ENCODE data around the gene CYTH2.
A peak's percentile ranks its signal among the peaks of the same experiment; 100 is the strongest.
"Not testable (repeated sequence)": the region's sequence is repeated elsewhere in the genome, so short reads cannot be mapped to it uniquely, and the experiment has no call there.

The CYTH2 gene

DNA sequence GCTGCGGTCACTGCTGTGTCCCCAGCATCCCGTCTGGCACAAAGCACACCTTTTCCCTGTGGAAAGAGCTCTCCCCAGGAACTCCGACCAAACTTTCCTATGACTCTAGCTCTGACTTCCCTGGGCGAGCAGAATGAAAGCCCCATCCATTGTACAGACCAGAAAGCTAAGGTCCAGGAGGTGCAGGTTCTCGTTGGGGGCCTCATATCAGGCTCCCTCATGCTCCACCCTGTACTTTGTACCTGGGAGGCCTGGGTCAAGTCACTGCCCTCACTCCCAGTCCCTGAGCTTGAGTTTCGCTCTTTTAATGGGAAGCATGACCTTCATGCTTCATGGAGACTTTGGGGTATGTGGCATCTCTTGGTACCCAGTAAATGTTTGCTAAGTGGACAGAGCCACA, 18.4 kb downstream of the CYTH2 start:
- Histone ChIP-seq H3K4me1 (ENCODE audit: insufficient read depth, poor library complexity, severe bottlenecking) (peaks cover 27% of the 10 kb centered on the region), H3K36me3 (ENCODE audit: low read depth) (no peaks in the 10 kb centered on the region), H3K9me3 (ENCODE audit: severe bottlenecking) (no peaks in the 10 kb centered on the region), H3K4me3 (ENCODE audit: severe bottlenecking) (no peak overlapping the region), H3K27ac (ENCODE audit: poor library complexity, severe bottlenecking) (peak overlapping the region; percentile 89), H3K27me3 (ENCODE audit: insufficient read depth, poor library complexity, severe bottlenecking) (no peaks in the 10 kb centered on the region)
- TF ChIP-seq, protein P1, sequence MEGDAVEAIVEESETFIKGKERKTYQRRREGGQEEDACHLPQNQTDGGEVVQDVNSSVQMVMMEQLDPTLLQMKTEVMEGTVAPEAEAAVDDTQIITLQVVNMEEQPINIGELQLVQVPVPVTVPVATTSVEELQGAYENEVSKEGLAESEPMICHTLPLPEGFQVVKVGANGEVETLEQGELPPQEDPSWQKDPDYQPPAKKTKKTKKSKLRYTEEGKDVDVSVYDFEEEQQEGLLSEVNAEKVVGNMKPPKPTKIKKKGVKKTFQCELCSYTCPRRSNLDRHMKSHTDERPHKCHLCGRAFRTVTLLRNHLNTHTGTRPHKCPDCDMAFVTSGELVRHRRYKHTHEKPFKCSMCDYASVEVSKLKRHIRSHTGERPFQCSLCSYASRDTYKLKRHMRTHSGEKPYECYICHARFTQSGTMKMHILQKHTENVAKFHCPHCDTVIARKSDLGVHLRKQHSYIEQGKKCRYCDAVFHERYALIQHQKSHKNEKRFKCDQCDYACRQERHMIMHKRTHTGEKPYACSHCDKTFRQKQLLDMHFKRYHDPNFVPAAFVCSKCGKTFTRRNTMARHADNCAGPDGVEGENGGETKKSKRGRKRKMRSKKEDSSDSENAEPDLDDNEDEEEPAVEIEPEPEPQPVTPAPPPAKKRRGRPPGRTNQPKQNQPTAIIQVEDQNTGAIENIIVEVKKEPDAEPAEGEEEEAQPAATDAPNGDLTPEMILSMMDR (IDR thresholded peaks at IDR 0.05; ENCODE audit: poor library complexity, severe bottlenecking) = no peak
- no peak; the same call in 2 of the 3 replicates for ATAC-seq (ENCODE audit: low read depth)
- no peak for DNase-seq (ENCODE audit: low spot score)

- TF ChIP-seq, protein P1 (IDR thresholded peaks at IDR 0.05; ENCODE audit: poor library complexity, severe bottlenecking) = no peak
- Histone ChIP-seq H3K27ac (ENCODE audit: poor library complexity, severe bottlenecking) (peak overlapping the region; percentile 89), H3K9me3 (ENCODE audit: severe bottlenecking) (no peaks in the 10 kb centered on the region), H3K4me1 (ENCODE audit: insufficient read depth, poor library complexity, severe bottlenecking) (peaks cover 27% of the 10 kb centered on the region), H3K36me3 (ENCODE audit: low read depth) (no peaks in the 10 kb centered on the region), H3K27me3 (ENCODE audit: insufficient read depth, poor library complexity, severe bottlenecking) (no peaks in the 10 kb centered on the region), H3K4me3 (ENCODE audit: severe bottlenecking) (no peak overlapping the region)
- DNase-seq (ENCODE audit: low spot score) (peak; percentile 90), ATAC-seq (ENCODE audit: low read depth) (peak; percentile 63)
Measured at GRCh38 chr19:48487948-48488347, 18.8 kb downstream of the CYTH2 start.

GRCh38 chr19:48488478-48488877, 19.3 kb downstream of the CYTH2 start:
- not testable (repeated sequence) for DNase-seq (ENCODE audit: low spot score); ATAC-seq (ENCODE audit: low read depth); H3K36me3 ChIP-seq (ENCODE audit: low read depth); H3K9me3 ChIP-seq (ENCODE audit: severe bottlenecking); H3K27me3 ChIP-seq (ENCODE audit: insufficient read depth, poor library complexity, severe bottlenecking); H3K4me3 ChIP-seq (ENCODE audit: severe bottlenecking)
- Histone ChIP-seq H3K27ac (ENCODE audit: poor library complexity, severe bottlenecking) (peak overlapping the region; percentile 89), H3K4me1 (ENCODE audit: insufficient read depth, poor library complexity, severe bottlenecking) (peaks cover 27% of the 10 kb centered on the region)

DNA sequence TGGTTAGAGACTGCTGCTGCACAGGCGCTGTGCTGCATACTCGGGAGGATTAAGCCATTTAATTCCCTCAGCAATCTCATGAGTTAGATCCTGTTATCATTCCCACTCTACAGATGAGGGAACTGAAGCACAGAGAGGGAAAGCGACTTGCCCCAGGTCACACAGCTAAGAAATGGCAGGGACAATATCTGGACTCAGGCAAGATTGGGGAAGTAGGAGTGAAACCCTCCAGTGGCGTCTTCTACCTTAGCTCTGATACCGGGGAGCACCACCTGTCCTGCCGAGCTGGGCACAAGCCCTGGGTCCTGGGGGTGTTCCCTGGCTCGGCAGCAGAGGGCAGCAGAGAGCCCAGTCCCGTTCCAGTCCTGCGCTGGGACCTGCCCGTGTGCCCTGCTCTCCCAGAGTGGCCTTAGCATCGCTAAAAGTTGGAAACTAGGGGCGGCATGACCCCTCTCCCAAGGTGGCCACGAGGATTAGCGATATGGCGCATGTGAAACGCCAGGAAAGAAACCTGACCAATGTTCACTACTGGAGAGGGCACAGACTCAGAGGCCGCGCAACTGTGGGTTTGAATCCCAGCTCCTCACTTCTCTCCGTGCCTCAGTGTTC, 20.5 kb downstream of the CYTH2 start:
- TF ChIP-seq, protein P1 (IDR thresholded peaks at IDR 0.05; ENCODE audit: poor library complexity, severe bottlenecking) = peak; percentile 94
- Histone ChIP-seq H3K36me3 (ENCODE audit: low read depth) (no peaks in the 10 kb centered on the region), H3K4me3 (ENCODE audit: severe bottlenecking) (no peak overlapping the region), H3K27ac (ENCODE audit: poor library complexity, severe bottlenecking) (no peak overlapping the region), H3K27me3 (ENCODE audit: insufficient read depth, poor library complexity, severe bottlenecking) (no peaks in the 10 kb centered on the region), H3K9me3 (ENCODE audit: severe bottlenecking) (no peaks in the 10 kb centered on the region), H3K4me1 (ENCODE audit: insufficient read depth, poor library complexity, severe bottlenecking) (peaks cover 31% of the 10 kb centered on the region)
- ATAC-seq (ENCODE audit: low read depth) (0 out of 3 replicates have a peak, but pooled peaks have one; percentile 15), DNase-seq (ENCODE audit: low spot score) (peak; percentile 58)

- no peaks in the 10 kb centered on the region for H3K9me3 ChIP-seq (ENCODE audit: severe bottlenecking)
- DNase-seq (ENCODE audit: low spot score) (peak; percentile 64), ATAC-seq (ENCODE audit: low read depth) (no peak)
- TF ChIP-seq, protein P1 (IDR thresholded peaks at IDR 0.05; ENCODE audit: poor library complexity, severe bottlenecking) = no peak
- peak overlapping the region; percentile 66 for H3K27ac ChIP-seq (ENCODE audit: poor library complexity, severe bottlenecking)
- H3K4me3 ChIP-seq (ENCODE audit: severe bottlenecking) = no peak overlapping the region
- no peaks in the 10 kb centered on the region for H3K36me3 ChIP-seq (ENCODE audit: low read depth)
- H3K27me3 ChIP-seq (ENCODE audit: insufficient read depth, poor library complexity, severe bottlenecking) = no peaks in the 10 kb centered on the region
- peaks cover 30% of the 10 kb centered on the region for H3K4me1 ChIP-seq (ENCODE audit: insufficient read depth, poor library complexity, severe bottlenecking)
Measured at GRCh38 chr19:48490981-48491792, 22.0 kb downstream of the CYTH2 start.
